Heart left ventricle (tissue), 13 donors: ENCODE data around the gene ZNF787.

Source experiments
- CTCF ChIP-seq, 12 donors: fragments of 200-600 bp; sonication (generic) in 4 of 12; IDR thresholded peaks; one replicate each; pipeline versions ENCODE4 v1.5.0 to v1.8.0; 2018 to 2022; ENCODE audit warnings: antibody characterized with exemption in 12 of 12, mild to moderate bottlenecking in 5 of 12
- POLR2A ChIP-seq, 2 donors: fragments of 450-650 bp; IDR thresholded peaks; one replicate each; pipeline ENCODE4 v1.6.1; 2017; ENCODE audit warnings: antibody characterized with exemption in 2 of 2, mild to moderate bottlenecking in 2 of 2, moderate library complexity in 2 of 2
- donor health status: ischemic (EF 13 %, LVEDD 7.1; RV severe dilation, severe dysfunction).
- donor health status: DM: no; HTN: yes; CAD: no.
- donor health status: DM: no; HTN: no; CAD: no.
- donor health status: ischemic (EF 25% LVEDD 6.9; RV normal size, moderate dysfunction).
- donor health status: ischemic (EF 25% LVEDD 5.7; RV mildly dilated, moderate dysfunction).
- donor health status: ischemic (EF 35%, LVEDD 5.7; RV mildly dilated, moderate dysfunction).
- donor health status: nonischemic (EF 11% LVEDD 7.7; RV severe dilation, severe dysfunction).
- donor health status: DM: yes; HTN: yes; CAD: no.
- donor health status: PGD.
- donor health status: ischemic (EF 29% LVEDD 5.4; RV normal size, mild dysfunction).
- donor health status: nonischemic (EF 23%, LVEDD 6.1; RV moderate dilation, normal function).

GRCh38 chr19:56132316-56132822 lies 11.3 kb upstream of the ZNF787 start:
- TF ChIP-seq POLR2A (IDR thresholded peaks at IDR 0.05) = no peak
- no peak for TF ChIP-seq CTCF (IDR thresholded peaks at IDR 0.05)
